ENCODE data around the gene FRMD4A.

DNA sequence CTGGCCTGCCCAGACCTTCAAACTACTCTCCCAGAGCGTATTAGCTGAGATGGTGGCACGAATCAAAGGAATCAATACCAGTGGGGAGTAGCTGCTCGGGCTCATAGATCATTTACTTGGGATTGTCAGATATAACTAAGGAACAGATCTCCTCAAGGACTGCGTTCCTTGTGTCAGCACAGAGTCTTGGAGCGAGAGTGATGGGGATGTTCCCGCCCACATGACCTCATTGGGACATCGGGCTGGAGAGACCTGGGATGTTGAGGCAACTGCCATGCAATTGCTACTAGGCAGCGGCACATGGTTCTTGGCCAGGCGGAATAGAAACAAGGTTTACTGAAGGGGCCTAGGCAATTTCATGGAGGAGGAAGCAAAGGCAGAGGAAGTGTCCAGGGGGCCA lies 132.6 kb downstream of the FRMD4A start:
- TF ChIP-seq, protein P1, sequence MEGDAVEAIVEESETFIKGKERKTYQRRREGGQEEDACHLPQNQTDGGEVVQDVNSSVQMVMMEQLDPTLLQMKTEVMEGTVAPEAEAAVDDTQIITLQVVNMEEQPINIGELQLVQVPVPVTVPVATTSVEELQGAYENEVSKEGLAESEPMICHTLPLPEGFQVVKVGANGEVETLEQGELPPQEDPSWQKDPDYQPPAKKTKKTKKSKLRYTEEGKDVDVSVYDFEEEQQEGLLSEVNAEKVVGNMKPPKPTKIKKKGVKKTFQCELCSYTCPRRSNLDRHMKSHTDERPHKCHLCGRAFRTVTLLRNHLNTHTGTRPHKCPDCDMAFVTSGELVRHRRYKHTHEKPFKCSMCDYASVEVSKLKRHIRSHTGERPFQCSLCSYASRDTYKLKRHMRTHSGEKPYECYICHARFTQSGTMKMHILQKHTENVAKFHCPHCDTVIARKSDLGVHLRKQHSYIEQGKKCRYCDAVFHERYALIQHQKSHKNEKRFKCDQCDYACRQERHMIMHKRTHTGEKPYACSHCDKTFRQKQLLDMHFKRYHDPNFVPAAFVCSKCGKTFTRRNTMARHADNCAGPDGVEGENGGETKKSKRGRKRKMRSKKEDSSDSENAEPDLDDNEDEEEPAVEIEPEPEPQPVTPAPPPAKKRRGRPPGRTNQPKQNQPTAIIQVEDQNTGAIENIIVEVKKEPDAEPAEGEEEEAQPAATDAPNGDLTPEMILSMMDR (conservative IDR thresholded peaks at IDR 0.05 in 1 of 2, IDR thresholded peaks at IDR 0.05 in 1 of 2; ENCODE audit: extremely low read depth in 1 of 2, insufficient read depth in 1 of 2, low read depth in 1 of 2, low read length in 2 of 2): no peak
- no peak for TF ChIP-seq EZH2 (IDR thresholded peaks at IDR 0.05; ENCODE audit: borderline replicate concordance, low read length)
